Gastrocnemius medialis (tissue), 4 donors: ENCODE data around the gene RPL28. TPM values are rescaled to one million over a fixed set of nuclear protein-coding genes. Genes with fewer than 3 reads are reported as not detected.

Experiments used
- ATAC-seq, 2 donors: fragments of 150-250 bp; one replicate each; pipeline ENCODE4 v1.9.1; 2016
- DNase-seq, 2 donors: peaks; one replicate each; pipeline ENCODE4 v3.0.0-alpha.2; 2019
- H3K27ac ChIP-seq, 4 donors: fragments of 200-600 bp; sonication (generic); 1 replicate in 1 of 4; 2 replicates in 3 of 4; pipeline ENCODE4 v1.5.1; 2016 to 2018; ENCODE audit warnings: mild to moderate bottlenecking in 2 of 4, moderate library complexity in 1 of 4
- H3K27me3 ChIP-seq, 3 donors: fragments of 200-600 bp; sonication (generic) in 2 of 3; 1 replicate in 1 of 3; 2 replicates in 2 of 3; pipeline versions ENCODE4 v1.5.1 to v1.6.0; 2016 to 2019; ENCODE audit warnings: mild to moderate bottlenecking in 1 of 3, moderate library complexity in 1 of 3
- H3K36me3 ChIP-seq, 2 donors: fragments of 200-600 bp; sonication (generic) in 1 of 2; one replicate each; pipeline ENCODE4 v1.5.1; 2017 to 2018
- H3K4me1 ChIP-seq, 2 donors: fragments of 200-600 bp; sonication (generic) in 1 of 2; one replicate each; pipeline ENCODE4 v1.5.1; 2016 to 2017; ENCODE audit warnings: mild to moderate bottlenecking in 2 of 2
- H3K4me3 ChIP-seq, 4 donors: fragments of 200-600 bp; sonication (generic) in 3 of 4; 1 replicate in 1 of 4; 2 replicates in 3 of 4; pipeline ENCODE4 v1.5.1; 2016 to 2019; ENCODE audit warnings: mild to moderate bottlenecking in 2 of 4
- H3K9me3 ChIP-seq, 3 donors: fragments of 200-600 bp; sonication (generic) in 2 of 3; 1 replicate in 1 of 3; 2 replicates in 2 of 3; pipeline ENCODE4 v1.5.1; 2016 to 2019
- CTCF ChIP-seq, 5 experiments: fragments of 450-650 bp in 3 of 5; fragments of 200-600 bp in 2 of 5; sonication (generic) in 2 of 5; IDR thresholded peaks in 4 of 5; conservative IDR thresholded peaks in 1 of 5; 1 replicate in 4 of 5; 2 replicates in 1 of 5; pipeline ENCODE4 v1.5.1; 2016 to 2019; ENCODE audit warnings: antibody characterized with exemption in 5 of 5, mild to moderate bottlenecking in 3 of 5, moderate library complexity in 3 of 5
- POLR2A ChIP-seq, 2 donors: fragments of 450-650 bp; IDR thresholded peaks; one replicate each; pipeline ENCODE4 v1.6.1; 2017; ENCODE audit warnings: antibody characterized with exemption in 2 of 2, mild to moderate bottlenecking in 2 of 2, moderate library complexity in 2 of 2
- in situ Hi-C, 4 donors: fragments of 200-750 bp; cut with MboI; loops; one replicate each; pipeline versions ENCODE4 v1.15.0 to v1.8.0; 2017; ENCODE audit warnings: low sequenced_read_pairs in 4 of 4
- intact Hi-C: fragments of 100-400 bp; cut with DNase I; formaldehyde crosslinking; loops from one replicate; pipeline ENCODE4 v1.15.1; 2023; ENCODE audit warnings: low total_unique reads
- total RNA-seq, 4 donors: library from RNA; depleted of rRNA; stranded (reverse); fragments of >200 nt; gene quantifications; one replicate each; pipeline versions ENCODE4 v1.1.0 to v1.2.3, GENCODE V29; 2016

The RPL28 gene
- total RNA-seq, 4 donors from 2014 or later, result 123 to 278 (median 206) TPM

GRCh38 chr19:55353356-55353802 lies 32.4 kb upstream of the RPL28 start:
- ATAC-seq (no peak), DNase-seq (no peak)
- in situ Hi-C loops (no loop called here), intact Hi-C loops (no loop called here)
- Histone ChIP-seq H3K27me3 (peaks cover 42 to 57% (median 54%) of the 10 kb centered on the region in 3 donors), H3K9me3 (no peaks in the 10 kb centered on the region), H3K36me3 (no peaks in the 10 kb centered on the region), H3K27ac (no peak overlapping the region), H3K4me1 (peaks cover 0 to 15% of the 10 kb centered on the region in 2 donors), H3K4me3 (peak overlapping the region; percentile 46 to 54 (median 50))
- TF ChIP-seq POLR2A (IDR thresholded peaks at IDR 0.05), result no peak

- Histone ChIP-seq H3K27ac (no peak overlapping the region), H3K9me3 (no peaks in the 10 kb centered on the region), H3K4me1 (peaks cover 0 to 15% of the 10 kb centered on the region in 2 donors), H3K4me3 (peak overlapping the region; percentile 46 to 54 (median 50)), H3K36me3 (no peaks in the 10 kb centered on the region), H3K27me3 (peaks cover 42 to 57% (median 54%) of the 10 kb centered on the region in 3 donors)
- peak in 1 of 2 donors; percentile 36 for DNase-seq
- ATAC-seq, result peak; percentile 84 to 86
- TF ChIP-seq CTCF (IDR thresholded peaks at IDR 0.05 in 4 of 5, conservative IDR thresholded peaks at IDR 0.05 in 1 of 5) (no peak), POLR2A (IDR thresholded peaks at IDR 0.05) (no peak)
- intact Hi-C loops (no loop called here), in situ Hi-C loops (no loop called here)
Observed at GRCh38 chr19:55353803-55354697, 31.7 kb upstream of the RPL28 start.

- TF ChIP-seq POLR2A (IDR thresholded peaks at IDR 0.05), result no peak
- TF ChIP-seq CTCF (IDR thresholded peaks at IDR 0.05 in 4 of 5, conservative IDR thresholded peaks at IDR 0.05 in 1 of 5), result no peak
- Histone ChIP-seq H3K36me3 (no peaks in the 10 kb centered on the region), H3K4me1 (peaks cover 0 to 15% of the 10 kb centered on the region in 2 donors), H3K4me3 (peak within 1 kb of the TSS; percentile 46 to 54 (median 50)), H3K27me3 (peaks cover 42 to 57% (median 54%) of the 10 kb centered on the region in 3 donors), H3K9me3 (no peaks in the 10 kb centered on the region), H3K27ac (no peak within 1 kb of the TSS)
- DNase-seq, result no peak
- in situ Hi-C loops (no loop called here), intact Hi-C loops (no loop called here)
- no peak for ATAC-seq
Observed at GRCh38 chr19:55354698-55355212, 31.0 kb upstream of the RPL28 start, which contains the start of gene COX6B2. Gene COX6B2 (minus strand): TSS chr19:55354719. CDS start chr19:55354521, 198 bp downstream.

GRCh38 chr19:55355213-55355821 lies 30.4 kb upstream of the RPL28 start:
- intact Hi-C loops, result no loop called here
- no peak for TF ChIP-seq POLR2A (IDR thresholded peaks at IDR 0.05)
- TF ChIP-seq CTCF (IDR thresholded peaks at IDR 0.05 in 4 of 5, conservative IDR thresholded peaks at IDR 0.05 in 1 of 5), result no peak
- Histone ChIP-seq H3K36me3 (no peaks in the 10 kb centered on the region), H3K4me3 (no peak overlapping the region), H3K27me3 (peaks cover 42 to 56% (median 54%) of the 10 kb centered on the region in 3 donors), H3K27ac (no peak overlapping the region), H3K4me1 (peaks cover 0 to 15% of the 10 kb centered on the region in 2 donors), H3K9me3 (no peaks in the 10 kb centered on the region)
- ATAC-seq (no peak), DNase-seq (no peak)
- in situ Hi-C loops, result no loop called here

GRCh38 chr19:55358493-55358892 lies 27.2 kb upstream of the RPL28 start:
- no peak for TF ChIP-seq POLR2A (IDR thresholded peaks at IDR 0.05)
- TF ChIP-seq CTCF (IDR thresholded peaks at IDR 0.05 in 4 of 5, conservative IDR thresholded peaks at IDR 0.05 in 1 of 5), result no peak
- H3K27me3 ChIP-seq, result peaks cover 17 to 31% (median 25%) of the 10 kb centered on the region in 3 donors

More at GRCh38 chr19:55358493-55358892, 27.2 kb upstream of the RPL28 start:
- H3K4me1 ChIP-seq, result peaks cover 0 to 10% of the 10 kb centered on the region in 2 donors
- H3K9me3 ChIP-seq, result no peaks in the 10 kb centered on the region
- intact Hi-C loops, result no loop called here
- H3K36me3 ChIP-seq, result no peaks in the 10 kb centered on the region
- H3K4me3 ChIP-seq, result no peak overlapping the region
- in situ Hi-C loops, result no loop called here
- DNase-seq, result no peak
- ATAC-seq, result no peak
- no peak overlapping the region for H3K27ac ChIP-seq
